DMS79 (cell line): ENCODE data around the gene KCNIP1.
A peak's percentile ranks its signal among the peaks of the same experiment; 100 is the strongest.

ENCODE experiments used
- DNase-seq: peaks from one replicate; lab custom pipeline; 2025; lab: John Stamatoyannopoulos, UW

The KCNIP1 gene

GRCh38 chr5:170483701-170484458 lies 19.9 kb upstream of the KCNIP1 start:
- peak; percentile 59 for DNase-seq

GRCh38 chr5:170484459-170484831 lies 19.4 kb upstream of the KCNIP1 start:
- no peak for DNase-seq

- DNase-seq: no peak
Measured at GRCh38 chr5:170484847-170485615, 18.8 kb upstream of the KCNIP1 start.

GRCh38 chr5:170485616-170485911 lies 18.3 kb upstream of the KCNIP1 start:
- no peak for DNase-seq

- DNase-seq: no peak
Measured at GRCh38 chr5:170486371-170486770, 17.4 kb upstream of the KCNIP1 start.

GRCh38 chr5:170488570-170488969 lies 15.2 kb upstream of the KCNIP1 start:
- no peak for DNase-seq

- no peak for DNase-seq
Measured at GRCh38 chr5:170489199-170489598, 14.6 kb upstream of the KCNIP1 start.

GRCh38 chr5:170490381-170490780 lies 13.4 kb upstream of the KCNIP1 start:
- no peak for DNase-seq

GRCh38 chr5:170491479-170491878 lies 12.3 kb upstream of the KCNIP1 start:
- DNase-seq: no peak

GRCh38 chr5:170493028-170493820 lies 10.6 kb upstream of the KCNIP1 start:
- DNase-seq: no peak

GRCh38 chr5:170494041-170494440 lies 9.8 kb upstream of the KCNIP1 start:
- DNase-seq: no peak

- DNase-seq: no peak
Measured at GRCh38 chr5:170495825-170496661, 7.8 kb upstream of the KCNIP1 start.

- no peak for DNase-seq
Measured at GRCh38 chr5:170496662-170497028, 7.2 kb upstream of the KCNIP1 start.

- no peak for DNase-seq
Measured at GRCh38 chr5:170497311-170498038, 6.3 kb upstream of the KCNIP1 start.

GRCh38 chr5:170498811-170499351 lies 4.9 kb upstream of the KCNIP1 start:
- DNase-seq: no peak

- no peak for DNase-seq
Measured at GRCh38 chr5:170499621-170500020, 4.2 kb upstream of the KCNIP1 start.

- DNase-seq: no peak
Measured at GRCh38 chr5:170501361-170501760, 2.5 kb upstream of the KCNIP1 start.

- no peak for DNase-seq
Measured at GRCh38 chr5:170501931-170502330, 1.9 kb upstream of the KCNIP1 start.

GRCh38 chr5:170504616-170505266 lies 921 bp downstream of the KCNIP1 start:
- DNase-seq: no peak

GRCh38 chr5:170508036-170508435 lies 4.2 kb downstream of the KCNIP1 start:
- DNase-seq: no peak
